ENCODE data around the gene LLCFC1. TPM values are rescaled to one million over a fixed set of nuclear protein-coding genes. Genes with fewer than 3 reads are reported as not detected.

LLCFC1 gene
- total and polyA plus RNA-seq, 2 donors from 2014 or later, result not detected

DNA sequence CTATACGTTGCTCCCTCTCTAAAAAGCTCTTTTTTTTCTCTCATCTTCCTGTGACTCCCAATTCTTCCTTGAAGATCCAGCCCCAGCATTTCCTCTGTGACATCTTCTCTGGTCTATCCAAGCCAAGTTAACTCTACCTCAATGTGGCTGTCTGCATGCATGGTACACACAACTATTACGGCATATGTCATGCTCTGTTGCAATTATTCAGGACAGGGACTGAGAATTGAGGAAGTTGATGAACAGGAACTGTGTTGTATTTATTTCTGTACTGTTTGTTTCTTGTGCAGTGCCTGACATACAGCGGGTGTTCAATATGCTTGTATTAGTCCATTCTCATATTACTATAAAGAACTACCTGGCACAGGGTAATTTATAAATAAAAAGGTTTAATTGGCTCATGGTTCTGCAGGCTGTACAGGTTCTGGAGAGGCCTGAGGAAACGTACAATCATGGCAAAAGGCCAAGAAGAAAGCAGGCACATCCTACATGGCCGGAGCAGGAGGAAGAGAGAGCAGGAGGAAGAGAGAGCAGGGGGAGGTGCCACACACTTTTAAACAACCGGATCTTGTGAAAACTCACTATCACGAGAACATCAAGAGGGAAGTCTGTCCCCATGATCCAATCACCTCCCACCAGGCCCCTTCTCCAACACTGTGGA, 12.1 kb upstream of the LLCFC1 start:
- DNase-seq (no peak), FAIRE-seq (no peak)
- Histone ChIP-seq H3K4me1 (ENCODE audit: control insufficient read depth in 2 of 3, insufficient read depth in 2 of 3, low read depth in 1 of 3, low read length in 3 of 3) (no peaks in the 10 kb centered on the region), H3K27me3 (ENCODE audit: control insufficient read depth, insufficient read depth, low read length) (no peaks in the 10 kb centered on the region), H3K27ac (ENCODE audit: low read depth in 2 of 2, low read length in 2 of 2) (no peak overlapping the region), H3K9me3 (ENCODE audit: control insufficient read depth in 2 of 3, insufficient read depth in 1 of 3, low read length in 3 of 3) (no peaks in the 10 kb centered on the region), H3K36me3 (ENCODE audit: control insufficient read depth in 2 of 3, insufficient read depth in 3 of 3, low read length in 3 of 3) (no peaks in the 10 kb centered on the region), H3K9ac (ENCODE audit: low read length in 3 of 3) (no peak overlapping the region), H3K4me3 (ENCODE audit: low read length in 3 of 3) (no peak overlapping the region)
- TF ChIP-seq, protein P1, sequence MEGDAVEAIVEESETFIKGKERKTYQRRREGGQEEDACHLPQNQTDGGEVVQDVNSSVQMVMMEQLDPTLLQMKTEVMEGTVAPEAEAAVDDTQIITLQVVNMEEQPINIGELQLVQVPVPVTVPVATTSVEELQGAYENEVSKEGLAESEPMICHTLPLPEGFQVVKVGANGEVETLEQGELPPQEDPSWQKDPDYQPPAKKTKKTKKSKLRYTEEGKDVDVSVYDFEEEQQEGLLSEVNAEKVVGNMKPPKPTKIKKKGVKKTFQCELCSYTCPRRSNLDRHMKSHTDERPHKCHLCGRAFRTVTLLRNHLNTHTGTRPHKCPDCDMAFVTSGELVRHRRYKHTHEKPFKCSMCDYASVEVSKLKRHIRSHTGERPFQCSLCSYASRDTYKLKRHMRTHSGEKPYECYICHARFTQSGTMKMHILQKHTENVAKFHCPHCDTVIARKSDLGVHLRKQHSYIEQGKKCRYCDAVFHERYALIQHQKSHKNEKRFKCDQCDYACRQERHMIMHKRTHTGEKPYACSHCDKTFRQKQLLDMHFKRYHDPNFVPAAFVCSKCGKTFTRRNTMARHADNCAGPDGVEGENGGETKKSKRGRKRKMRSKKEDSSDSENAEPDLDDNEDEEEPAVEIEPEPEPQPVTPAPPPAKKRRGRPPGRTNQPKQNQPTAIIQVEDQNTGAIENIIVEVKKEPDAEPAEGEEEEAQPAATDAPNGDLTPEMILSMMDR (IDR thresholded peaks at IDR 0.05; ENCODE audit: borderline replicate concordance, extremely low read depth, insufficient read depth), result no peak
- intact Hi-C loops (cut with DNase I), result no loop called here

DNA sequence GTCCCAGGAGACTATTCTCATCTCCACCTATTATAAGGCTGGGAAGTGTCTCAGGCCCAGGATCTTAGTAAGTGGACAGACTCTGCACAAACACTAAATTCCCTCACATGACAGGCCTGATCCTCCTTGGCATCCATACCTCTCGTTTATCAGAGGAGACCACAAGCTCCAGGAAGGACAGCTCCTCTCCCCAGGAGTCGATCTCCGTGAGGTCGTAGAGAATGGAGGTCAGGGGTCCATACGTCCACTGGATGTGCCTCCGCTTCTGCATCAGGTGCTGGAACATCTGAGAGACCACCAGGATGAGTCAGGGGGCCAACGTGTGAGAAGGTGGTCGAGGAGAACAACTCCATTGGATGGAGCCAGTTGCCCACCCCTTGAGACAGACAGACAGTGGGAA, 11.3 kb upstream of the LLCFC1 start:
- Histone ChIP-seq H3K27me3 (ENCODE audit: control insufficient read depth, insufficient read depth, low read length) (no peaks in the 10 kb centered on the region), H3K27ac (ENCODE audit: low read depth in 2 of 2, low read length in 2 of 2) (no peak overlapping the region), H3K9me3 (ENCODE audit: control insufficient read depth in 2 of 3, insufficient read depth in 1 of 3, low read length in 3 of 3) (no peaks in the 10 kb centered on the region), H3K9ac (ENCODE audit: low read length in 3 of 3) (no peak overlapping the region), H3K36me3 (ENCODE audit: control insufficient read depth in 2 of 3, insufficient read depth in 3 of 3, low read length in 3 of 3) (no peaks in the 10 kb centered on the region), H3K4me1 (ENCODE audit: control insufficient read depth in 2 of 3, insufficient read depth in 2 of 3, low read depth in 1 of 3, low read length in 3 of 3) (no peaks in the 10 kb centered on the region), H3K4me3 (ENCODE audit: low read length in 3 of 3) (no peak overlapping the region)
- intact Hi-C loops (cut with DNase I), result no loop called here
- TF ChIP-seq, protein P1 (IDR thresholded peaks at IDR 0.05; ENCODE audit: borderline replicate concordance, extremely low read depth, insufficient read depth), result no peak
- FAIRE-seq (no peak), DNase-seq (no peak)

DNA sequence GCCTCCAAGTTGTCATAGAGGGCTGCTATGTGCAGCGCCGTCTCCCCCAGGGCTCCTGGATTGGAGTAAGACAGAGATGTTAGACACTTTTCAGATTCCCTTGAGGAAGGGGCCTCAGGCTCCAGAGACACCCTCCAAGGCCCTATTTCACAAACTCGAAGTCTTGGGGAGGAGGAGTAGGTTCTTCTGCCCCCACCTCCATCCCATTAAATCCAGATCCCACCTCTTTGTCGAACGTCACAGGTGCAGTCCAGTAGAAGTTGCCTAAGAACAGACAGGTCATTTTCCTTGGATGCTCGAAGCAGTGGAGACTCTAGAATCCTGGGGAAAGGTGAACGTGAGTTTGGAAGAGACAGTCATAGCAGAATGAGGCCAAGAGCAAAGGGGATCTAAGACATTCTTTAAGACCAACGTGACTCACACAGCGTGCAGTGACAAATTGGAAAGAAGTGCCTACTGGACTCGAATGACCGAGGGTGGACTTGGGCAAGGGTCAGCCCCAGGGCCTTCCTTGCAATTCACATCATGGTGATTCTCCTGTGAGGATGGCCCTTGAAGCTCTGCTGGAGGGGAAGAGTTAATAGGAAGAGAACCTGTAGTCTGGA, 9.1 kb upstream of the LLCFC1 start:
- H3K9me3 ChIP-seq (ENCODE audit: control insufficient read depth in 2 of 3, insufficient read depth in 1 of 3, low read length in 3 of 3), result no peaks in the 10 kb centered on the region
- TF ChIP-seq, protein P1 (IDR thresholded peaks at IDR 0.05; ENCODE audit: borderline replicate concordance, extremely low read depth, insufficient read depth), result no peak
- no peak overlapping the region for H3K9ac ChIP-seq (ENCODE audit: low read length in 3 of 3)
- intact Hi-C loops (cut with DNase I), result no loop called here
- H3K27ac ChIP-seq (ENCODE audit: low read depth in 2 of 2, low read length in 2 of 2), result no peak overlapping the region
- no peaks in the 10 kb centered on the region for H3K4me1 ChIP-seq (ENCODE audit: control insufficient read depth in 2 of 3, insufficient read depth in 2 of 3, low read depth in 1 of 3, low read length in 3 of 3)
- FAIRE-seq (no peak), DNase-seq (no peak)
- no peaks in the 10 kb centered on the region for H3K36me3 ChIP-seq (ENCODE audit: control insufficient read depth in 2 of 3, insufficient read depth in 3 of 3, low read length in 3 of 3)
- H3K4me3 ChIP-seq (ENCODE audit: low read length in 3 of 3), result no peak overlapping the region
- no peaks in the 10 kb centered on the region for H3K27me3 ChIP-seq (ENCODE audit: control insufficient read depth, insufficient read depth, low read length)

Data from kidney (tissue), 14 donors.